ENCODE measurements around the gene KLHDC7A.

Gene KLHDC7A

DNA sequence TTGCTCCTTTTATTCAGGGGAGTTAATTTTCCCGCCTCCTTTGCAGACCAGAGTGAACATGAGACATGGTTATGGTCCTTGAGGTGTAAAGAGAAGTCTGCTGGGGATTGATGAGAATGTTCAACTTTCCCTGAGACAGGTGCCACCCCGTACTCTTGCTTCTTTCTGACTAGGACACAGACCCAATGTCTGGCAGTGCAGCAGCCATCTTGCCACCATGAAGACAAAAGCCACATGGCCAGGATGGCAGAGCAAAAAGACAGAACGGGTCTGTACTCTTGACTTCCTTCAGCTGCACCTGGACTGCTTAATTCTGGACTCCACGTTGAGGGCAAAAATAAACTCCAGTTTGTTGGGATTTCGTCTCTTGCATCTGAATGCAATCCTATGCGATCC is 54.1 kb downstream of the KLHDC7A start:
- H3K27ac ChIP-seq: peak overlapping the region; percentile 75; the same call in 1 of the 2 replicates
- TF ChIP-seq, protein P1, sequence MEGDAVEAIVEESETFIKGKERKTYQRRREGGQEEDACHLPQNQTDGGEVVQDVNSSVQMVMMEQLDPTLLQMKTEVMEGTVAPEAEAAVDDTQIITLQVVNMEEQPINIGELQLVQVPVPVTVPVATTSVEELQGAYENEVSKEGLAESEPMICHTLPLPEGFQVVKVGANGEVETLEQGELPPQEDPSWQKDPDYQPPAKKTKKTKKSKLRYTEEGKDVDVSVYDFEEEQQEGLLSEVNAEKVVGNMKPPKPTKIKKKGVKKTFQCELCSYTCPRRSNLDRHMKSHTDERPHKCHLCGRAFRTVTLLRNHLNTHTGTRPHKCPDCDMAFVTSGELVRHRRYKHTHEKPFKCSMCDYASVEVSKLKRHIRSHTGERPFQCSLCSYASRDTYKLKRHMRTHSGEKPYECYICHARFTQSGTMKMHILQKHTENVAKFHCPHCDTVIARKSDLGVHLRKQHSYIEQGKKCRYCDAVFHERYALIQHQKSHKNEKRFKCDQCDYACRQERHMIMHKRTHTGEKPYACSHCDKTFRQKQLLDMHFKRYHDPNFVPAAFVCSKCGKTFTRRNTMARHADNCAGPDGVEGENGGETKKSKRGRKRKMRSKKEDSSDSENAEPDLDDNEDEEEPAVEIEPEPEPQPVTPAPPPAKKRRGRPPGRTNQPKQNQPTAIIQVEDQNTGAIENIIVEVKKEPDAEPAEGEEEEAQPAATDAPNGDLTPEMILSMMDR (conservative IDR thresholded peaks at IDR 0.05): no peak
